IPS-18a (cell line): ENCODE results near the gene ITGB2.
"Not testable (repeated sequence)": the region's sequence is repeated elsewhere in the genome, so short reads cannot be mapped to it uniquely, and the experiment has no call there.

Source experiments
- H3K27ac ChIP-seq: one replicate; pipeline ENCODE4 v1.5.1; 2013; ENCODE audit warnings: low read length
- H3K27me3 ChIP-seq: one replicate; pipeline ENCODE4 v1.6.1; 2013; ENCODE audit warnings: mild to moderate bottlenecking, low read length; ENCODE audit not compliant: control insufficient read depth, insufficient read depth
- H3K36me3 ChIP-seq: one replicate; pipeline ENCODE4 v1.6.1; 2013; ENCODE audit warnings: low read depth, low read length; ENCODE audit not compliant: control insufficient read depth
- H3K4me1 ChIP-seq: one replicate; pipeline ENCODE4 v1.6.1; 2013; ENCODE audit warnings: low read depth, low read length; ENCODE audit not compliant: control insufficient read depth
- H3K4me3 ChIP-seq: one replicate; pipeline ENCODE4 v1.5.1; 2013; ENCODE audit warnings: low read length
- H3K9ac ChIP-seq: one replicate; pipeline ENCODE4 v1.6.1; 2013; ENCODE audit warnings: mild to moderate bottlenecking, low read length, moderate library complexity
- H3K9me3 ChIP-seq: one replicate; pipeline ENCODE4 v1.6.1; 2013; ENCODE audit warnings: low read depth, low read length; ENCODE audit not compliant: control insufficient read depth

The ITGB2 gene

GRCh38 chr21:44886113-44887075, 34.3 kb downstream of the ITGB2 start:
- H3K27me3 ChIP-seq = no peaks in the 10 kb centered on the region
- H3K36me3 ChIP-seq = no peaks in the 10 kb centered on the region
- no peak overlapping the region for H3K4me3 ChIP-seq
- H3K4me1 ChIP-seq = no peaks in the 10 kb centered on the region
- no peak overlapping the region for H3K9ac ChIP-seq
- no peaks in the 10 kb centered on the region for H3K9me3 ChIP-seq
- no peak overlapping the region for H3K27ac ChIP-seq

GRCh38 chr21:44885615-44886014, 35.1 kb downstream of the ITGB2 start:
- Histone ChIP-seq H3K4me3 (no peak overlapping the region), H3K27me3 (no peaks in the 10 kb centered on the region), H3K27ac (no peak overlapping the region), H3K9me3 (no peaks in the 10 kb centered on the region), H3K4me1 (no peaks in the 10 kb centered on the region), H3K9ac (no peak overlapping the region), H3K36me3 (no peaks in the 10 kb centered on the region)

- no peak overlapping the region for H3K9ac ChIP-seq
- no peaks in the 10 kb centered on the region for H3K9me3 ChIP-seq
- no peak overlapping the region for H3K4me3 ChIP-seq
Observed at GRCh38 chr21:44884097-44884496, 36.6 kb downstream of the ITGB2 start.

GRCh38 chr21:44883250-44883649, 37.4 kb downstream of the ITGB2 start:
- H3K4me1 ChIP-seq = no peaks in the 10 kb centered on the region
- H3K36me3 ChIP-seq = no peaks in the 10 kb centered on the region
- H3K4me3 ChIP-seq = no peak overlapping the region
- no peaks in the 10 kb centered on the region for H3K27me3 ChIP-seq
- H3K9ac ChIP-seq = no peak overlapping the region
- no peaks in the 10 kb centered on the region for H3K9me3 ChIP-seq
- H3K27ac ChIP-seq = no peak overlapping the region

More at GRCh38 chr21:44884097-44884496, 36.6 kb downstream of the ITGB2 start:
- Histone ChIP-seq H3K27ac (no peak overlapping the region), H3K36me3 (no peaks in the 10 kb centered on the region), H3K27me3 (no peaks in the 10 kb centered on the region), H3K4me1 (no peaks in the 10 kb centered on the region)

- peaks cover 6% of the 10 kb centered on the region for H3K27me3 ChIP-seq
- no peak overlapping the region for H3K27ac ChIP-seq
- H3K4me1 ChIP-seq = no peaks in the 10 kb centered on the region
- no peak overlapping the region for H3K9ac ChIP-seq
- no peaks in the 10 kb centered on the region for H3K9me3 ChIP-seq
- H3K36me3 ChIP-seq = no peaks in the 10 kb centered on the region
- H3K4me3 ChIP-seq = no peak overlapping the region
Observed at GRCh38 chr21:44881198-44881872, 39.4 kb downstream of the ITGB2 start.

GRCh38 chr21:44880405-44881197, 40.1 kb downstream of the ITGB2 start:
- peaks cover 13% of the 10 kb centered on the region for H3K27me3 ChIP-seq
- H3K27ac ChIP-seq = no peak overlapping the region
- H3K9me3 ChIP-seq = no peaks in the 10 kb centered on the region
- H3K36me3 ChIP-seq = no peaks in the 10 kb centered on the region
- no peaks in the 10 kb centered on the region for H3K4me1 ChIP-seq
- no peak overlapping the region for H3K9ac ChIP-seq
- no peak overlapping the region for H3K4me3 ChIP-seq

- not testable (repeated sequence) for H3K27ac ChIP-seq, H3K9ac ChIP-seq, H3K4me1 ChIP-seq, H3K4me3 ChIP-seq, H3K36me3 ChIP-seq, H3K9me3 ChIP-seq
- H3K27me3 ChIP-seq = peaks cover 27% of the 10 kb centered on the region
Observed at GRCh38 chr21:44879238-44879637, 41.5 kb downstream of the ITGB2 start.

- no peak overlapping the region for H3K9ac ChIP-seq
- H3K9me3 ChIP-seq = no peaks in the 10 kb centered on the region
- peaks cover 29% of the 10 kb centered on the region for H3K27me3 ChIP-seq
- no peak overlapping the region for H3K4me3 ChIP-seq
- no peaks in the 10 kb centered on the region for H3K36me3 ChIP-seq
- no peaks in the 10 kb centered on the region for H3K4me1 ChIP-seq
- no peak overlapping the region for H3K27ac ChIP-seq
Observed at GRCh38 chr21:44878053-44878982, 42.4 kb downstream of the ITGB2 start.

GRCh38 chr21:44876849-44877575, 43.7 kb downstream of the ITGB2 start:
- Histone ChIP-seq H3K36me3 (no peaks in the 10 kb centered on the region), H3K27me3 (peaks cover 29% of the 10 kb centered on the region), H3K9me3 (no peaks in the 10 kb centered on the region), H3K4me3 (no peak overlapping the region), H3K4me1 (peaks cover 4% of the 10 kb centered on the region), H3K9ac (no peak overlapping the region), H3K27ac (no peak overlapping the region)

- peak overlapping the region; percentile 62 for H3K4me3 ChIP-seq
- H3K4me1 ChIP-seq = peaks cover 10% of the 10 kb centered on the region
- peaks cover 29% of the 10 kb centered on the region for H3K27me3 ChIP-seq
- H3K27ac ChIP-seq = no peak overlapping the region
- no peak overlapping the region for H3K9ac ChIP-seq
- no peaks in the 10 kb centered on the region for H3K9me3 ChIP-seq
- H3K36me3 ChIP-seq = no peaks in the 10 kb centered on the region
Observed at GRCh38 chr21:44875316-44875700, 45.4 kb downstream of the ITGB2 start.
